Loucy (cell line): ENCODE measurements around the gene INPP5F.

Experiments
- H2AFZ ChIP-seq: fragments of 200-600 bp; sonication (generic); 2 replicates; pipeline ENCODE4 v1.6.0; 2016; ENCODE audit warnings: antibody characterized with exemption, mild to moderate bottlenecking, low read length, moderate library complexity
- H3F3A ChIP-seq: fragments of 200-600 bp; 2 replicates; pipeline ENCODE4 v1.6.0; 2016; ENCODE audit warnings: antibody characterized with exemption, low read depth, mild to moderate bottlenecking
- H3K27me3 ChIP-seq: fragments of 200-600 bp; sonication (generic); 2 replicates; pipeline ENCODE4 v1.6.1; 2014; ENCODE audit warnings: low read length, mild to moderate bottlenecking; ENCODE audit not compliant: insufficient read depth, poor library complexity, severe bottlenecking
- H3K36me3 ChIP-seq: fragments of 200-600 bp; sonication (generic); 2 replicates; pipeline ENCODE4 v1.6.1; 2016; ENCODE audit warnings: low read length; ENCODE audit not compliant: insufficient read depth
- H3K4me1 ChIP-seq: fragments of 200-600 bp; sonication (generic); 2 replicates; pipeline ENCODE4 v1.5.1; 2014; ENCODE audit warnings: low read length, mild to moderate bottlenecking; ENCODE audit not compliant: insufficient read depth, poor library complexity, severe bottlenecking
- H3K4me2 ChIP-seq: fragments of 200-600 bp; sonication (generic); 2 replicates; pipeline ENCODE4 v1.6.0; 2014; ENCODE audit warnings: antibody characterized with exemption, low read length, low read depth, mild to moderate bottlenecking; ENCODE audit not compliant: poor library complexity, severe bottlenecking
- H3K4me3 ChIP-seq: fragments of 200-600 bp; sonication (generic); 2 replicates; pipeline ENCODE4 v1.5.1; 2014; ENCODE audit warnings: low read length, mild to moderate bottlenecking, mixed read lengths; ENCODE audit not compliant: poor library complexity, severe bottlenecking
- H3K79me2 ChIP-seq: fragments of 200-600 bp; sonication (generic); 2 replicates; pipeline ENCODE4 v1.6.1; 2014; ENCODE audit warnings: low read length; ENCODE audit not compliant: insufficient read depth
- H3K9ac ChIP-seq: fragments of 200-600 bp; sonication (generic); 2 replicates; pipeline ENCODE4 v1.6.0; 2014; ENCODE audit warnings: mild to moderate bottlenecking, low read depth, low read length, moderate library complexity; ENCODE audit not compliant: poor library complexity, severe bottlenecking
- H3K9me2 ChIP-seq: fragments of 200-600 bp; sonication (generic); replicated peaks from 2 replicates; pipeline ENCODE4 v1.6.1; 2016; ENCODE audit warnings: low read depth, low read length, mixed read lengths
- H3K9me3 ChIP-seq: fragments of 200-600 bp; sonication (generic); 2 replicates; pipeline ENCODE4 v1.6.1; 2014; ENCODE audit warnings: mild to moderate bottlenecking, antibody characterized with exemption, low read length, low read depth; ENCODE audit not compliant: insufficient read depth
- H4K20me1 ChIP-seq: fragments of 200-600 bp; sonication (generic); 2 replicates; pipeline ENCODE4 v1.6.0; 2014; ENCODE audit warnings: antibody characterized with exemption, low read length, mild to moderate bottlenecking; ENCODE audit not compliant: insufficient read depth, poor library complexity, severe bottlenecking
- EZH2phosphoT487 ChIP-seq: fragments of 200-600 bp; IDR thresholded peaks from 2 replicates; pipeline ENCODE4 v1.6.1; 2018; ENCODE audit warnings: antibody characterized with exemption, mild to moderate bottlenecking, moderate library complexity, borderline replicate concordance
- TF ChIP-seq, protein P1 (sequence below): fragments of 200-600 bp; sonication (generic); conservative IDR thresholded peaks from 2 replicates; pipeline ENCODE4 v1.5.1; 2014; ENCODE audit warnings: mild to moderate bottlenecking, antibody characterized with exemption, low read length

INPP5F gene

DNA sequence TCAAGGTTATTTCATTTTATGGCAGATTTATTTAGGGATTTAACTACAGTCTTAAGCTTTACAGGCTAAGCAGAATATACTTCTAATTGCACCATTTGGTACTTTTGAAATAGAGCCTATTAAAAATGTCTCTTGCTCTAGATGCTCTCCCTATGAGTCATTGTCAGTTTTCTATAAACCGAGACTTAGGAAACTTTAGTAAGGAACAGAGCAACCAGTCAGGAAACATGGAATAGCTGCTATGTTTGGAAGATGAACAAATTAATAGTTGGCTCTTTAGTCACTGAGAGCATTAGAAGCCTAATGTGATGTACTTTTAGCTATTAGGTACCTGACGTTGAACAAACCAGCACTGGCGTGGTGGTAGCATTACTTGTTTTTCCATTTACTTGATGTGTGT lies 35.3 kb downstream of the INPP5F start:
- Histone ChIP-seq H3K27me3 (no peaks in the 10 kb centered on the region), H3K79me2 (no peaks in the 10 kb centered on the region), H3K4me3 (no peak overlapping the region), H4K20me1 (no peaks in the 10 kb centered on the region), H3K4me2 (no peak overlapping the region), H3F3A (no peaks in the 10 kb centered on the region), H3K36me3 (no peaks in the 10 kb centered on the region; the same call in 1 of the 2 replicates), H3K9ac (no peak overlapping the region), H3K4me1 (no peaks in the 10 kb centered on the region), H2AFZ (no peak overlapping the region), H3K9me3 (no peaks in the 10 kb centered on the region), H3K9me2 (no peaks in the 10 kb centered on the region)
- TF ChIP-seq, protein P1, sequence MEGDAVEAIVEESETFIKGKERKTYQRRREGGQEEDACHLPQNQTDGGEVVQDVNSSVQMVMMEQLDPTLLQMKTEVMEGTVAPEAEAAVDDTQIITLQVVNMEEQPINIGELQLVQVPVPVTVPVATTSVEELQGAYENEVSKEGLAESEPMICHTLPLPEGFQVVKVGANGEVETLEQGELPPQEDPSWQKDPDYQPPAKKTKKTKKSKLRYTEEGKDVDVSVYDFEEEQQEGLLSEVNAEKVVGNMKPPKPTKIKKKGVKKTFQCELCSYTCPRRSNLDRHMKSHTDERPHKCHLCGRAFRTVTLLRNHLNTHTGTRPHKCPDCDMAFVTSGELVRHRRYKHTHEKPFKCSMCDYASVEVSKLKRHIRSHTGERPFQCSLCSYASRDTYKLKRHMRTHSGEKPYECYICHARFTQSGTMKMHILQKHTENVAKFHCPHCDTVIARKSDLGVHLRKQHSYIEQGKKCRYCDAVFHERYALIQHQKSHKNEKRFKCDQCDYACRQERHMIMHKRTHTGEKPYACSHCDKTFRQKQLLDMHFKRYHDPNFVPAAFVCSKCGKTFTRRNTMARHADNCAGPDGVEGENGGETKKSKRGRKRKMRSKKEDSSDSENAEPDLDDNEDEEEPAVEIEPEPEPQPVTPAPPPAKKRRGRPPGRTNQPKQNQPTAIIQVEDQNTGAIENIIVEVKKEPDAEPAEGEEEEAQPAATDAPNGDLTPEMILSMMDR, result no peak
- TF ChIP-seq EZH2phosphoT487, result no peak

DNA sequence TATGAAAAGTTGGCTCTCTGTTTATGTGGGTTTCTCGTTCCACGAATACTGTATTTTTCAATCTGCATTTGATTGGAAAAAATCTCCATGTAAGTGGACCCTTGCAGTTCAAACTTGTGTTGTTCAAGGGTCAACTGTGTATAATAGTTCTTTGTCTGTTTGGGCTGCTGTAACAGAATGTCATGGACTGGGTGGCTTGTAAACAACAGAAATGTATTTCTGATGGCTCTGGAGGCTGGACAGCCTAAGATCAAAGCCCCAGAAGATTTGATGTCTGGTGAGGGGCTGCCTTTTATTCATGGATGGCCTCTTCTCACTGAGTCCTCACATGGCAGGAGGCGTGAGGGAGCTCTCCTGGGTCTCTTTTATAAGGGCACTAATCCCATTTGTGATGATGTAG lies 36.2 kb downstream of the INPP5F start:
- Histone ChIP-seq H3K9me3 (no peaks in the 10 kb centered on the region), H3K4me1 (no peaks in the 10 kb centered on the region), H3K4me3 (no peak overlapping the region), H3K79me2 (no peaks in the 10 kb centered on the region), H2AFZ (no peak overlapping the region), H3K4me2 (no peak overlapping the region), H3F3A (no peaks in the 10 kb centered on the region), H3K27me3 (no peaks in the 10 kb centered on the region), H3K9ac (no peak overlapping the region), H3K36me3 (no peaks in the 10 kb centered on the region; the same call in 1 of the 2 replicates), H4K20me1 (no peaks in the 10 kb centered on the region), H3K9me2 (no peaks in the 10 kb centered on the region)
- TF ChIP-seq, protein P1, result no peak
- no peak for TF ChIP-seq EZH2phosphoT487

- H3K9ac ChIP-seq, result no peak overlapping the region
- H3F3A ChIP-seq, result no peaks in the 10 kb centered on the region
- no peaks in the 10 kb centered on the region for H3K79me2 ChIP-seq
- no peaks in the 10 kb centered on the region; the same call in 1 of the 2 replicates for H3K36me3 ChIP-seq
- no peaks in the 10 kb centered on the region for H4K20me1 ChIP-seq
- no peak overlapping the region for H2AFZ ChIP-seq
- TF ChIP-seq, protein P1, result no peak
- TF ChIP-seq EZH2phosphoT487, result no peak
- no peaks in the 10 kb centered on the region for H3K9me3 ChIP-seq
- H3K27me3 ChIP-seq, result no peaks in the 10 kb centered on the region
- no peaks in the 10 kb centered on the region for H3K4me1 ChIP-seq
- no peak overlapping the region for H3K4me3 ChIP-seq
- no peaks in the 10 kb centered on the region for H3K9me2 ChIP-seq
- H3K4me2 ChIP-seq, result no peak overlapping the region
Measured at GRCh38 chr10:119762805-119763798, 37.3 kb downstream of the INPP5F start.
